Activated T-helper 2 cell treated with anti-CD3 and anti-CD28 coated beads, Interferon-gamma antibody, Interleukin-2, Interleukin-4, amounts not matched to agents 10 μg/mL and 5 μg/mL and 100 μg/mL, durations not matched to agents 14 hours and 24 hours and 36 hours (primary cell): ENCODE measurements around the gene RAB13. TPM values are rescaled to one million over a fixed set of nuclear protein-coding genes. Genes with fewer than 3 reads are reported as not detected.

Experiments used
- DNase-seq: peaks from one replicate; pipeline ENCODE4 v3.0.0; 2021; ENCODE audit warnings: low spot score
- H3K27ac Mint-ChIP-seq: one replicate; pipeline ENCODE4 v1.8.0; 2021; ENCODE audit warnings: mixed read lengths
- H3K27me3 Mint-ChIP-seq: one replicate; pipeline ENCODE4 v1.8.0; 2021; ENCODE audit warnings: low read depth, mixed read lengths
- H3K36me3 Mint-ChIP-seq: one replicate; pipeline ENCODE4 v1.8.0; 2021; ENCODE audit warnings: low read depth, mixed read lengths
- H3K4me1 Mint-ChIP-seq: one replicate; pipeline ENCODE4 v1.8.0; 2021; ENCODE audit warnings: low read depth, mixed read lengths
- H3K4me3 Mint-ChIP-seq: one replicate; pipeline ENCODE4 v1.8.0; 2021; ENCODE audit warnings: low read depth, mild to moderate bottlenecking, moderate library complexity, mixed read lengths
- H3K9me3 Mint-ChIP-seq: one replicate; pipeline ENCODE4 v1.8.0; 2021; ENCODE audit warnings: mixed read lengths
- intact Hi-C: fragments of 100-400 bp; cut with micrococcal nuclease; formaldehyde crosslinking; loops from one replicate; pipeline ENCODE4 v1.15.1; 2023
- total RNA-seq: library from RNA; stranded (reverse); gene quantifications from 2 replicates; pipeline ENCODE4 v1.2.3, GENCODE V29; 2022

Gene RAB13
- total RNA-seq, 1 donor from 2014 or later = 7.6 TPM

DNA sequence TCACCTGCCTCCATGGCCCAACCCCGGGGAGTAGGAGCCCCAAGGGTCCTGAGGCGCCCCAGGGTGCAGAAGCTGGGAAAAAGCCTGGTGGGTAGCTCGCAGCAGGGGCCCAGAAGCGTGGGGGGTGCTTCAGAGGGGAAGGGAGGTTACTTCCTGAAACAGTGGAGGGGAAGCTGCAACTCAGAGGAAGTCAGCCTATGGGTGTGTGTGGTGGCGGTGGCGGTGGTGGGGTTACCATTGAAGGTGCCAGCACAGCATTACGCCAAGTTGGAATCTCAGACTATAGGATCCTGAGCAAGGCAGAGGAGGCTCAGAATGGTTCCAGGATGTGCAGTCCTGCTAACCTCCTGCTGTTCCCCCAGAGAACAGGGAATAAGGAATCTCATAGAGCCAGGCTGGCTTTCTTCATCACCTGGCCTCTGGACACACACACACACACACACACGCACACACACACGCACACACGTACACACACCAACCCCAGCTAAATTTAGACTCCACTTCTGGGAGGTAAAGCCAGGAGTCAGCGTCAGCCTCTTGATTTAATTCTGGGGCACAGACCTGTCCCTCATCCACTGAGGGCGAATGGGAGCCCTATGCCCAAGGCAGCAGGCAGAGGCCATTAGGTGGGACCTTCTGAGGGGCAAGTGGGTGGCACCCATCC, 40.9 kb downstream of the RAB13 start:
- DNase-seq = peak; percentile 74
- peaks cover 20% of the 10 kb centered on the region for H3K4me1 Mint-ChIP-seq
- H3K27me3 Mint-ChIP-seq = no peaks in the 10 kb centered on the region
- peak overlapping the region; percentile 95 for H3K27ac Mint-ChIP-seq
- no peaks in the 10 kb centered on the region for H3K9me3 Mint-ChIP-seq
- intact Hi-C loops = loop anchor here (1.0 kb wide), 2 partner anchors 45 to 124 kb away; partner anchors contain the start of gene RPS27
- H3K4me3 Mint-ChIP-seq = peak overlapping the region; percentile 96
- peaks cover 69% of the 10 kb centered on the region for H3K36me3 Mint-ChIP-seq

- Mint-ChIP-seq H3K27me3 (no peaks in the 10 kb centered on the region), H3K36me3 (peaks cover 69% of the 10 kb centered on the region), H3K4me3 (peak overlapping the region; percentile 96), H3K27ac (peak overlapping the region; percentile 95), H3K9me3 (no peaks in the 10 kb centered on the region), H3K4me1 (peaks cover 20% of the 10 kb centered on the region)
- no peak for DNase-seq
- intact Hi-C loops = loop anchor here (1.0 kb wide), 2 partner anchors 46 to 123 kb away; partner anchors contain the start of gene RPS27
These were observed 41.4 kb downstream of the RAB13 start for GRCh38 chr1:153944827-153945117.

DNA sequence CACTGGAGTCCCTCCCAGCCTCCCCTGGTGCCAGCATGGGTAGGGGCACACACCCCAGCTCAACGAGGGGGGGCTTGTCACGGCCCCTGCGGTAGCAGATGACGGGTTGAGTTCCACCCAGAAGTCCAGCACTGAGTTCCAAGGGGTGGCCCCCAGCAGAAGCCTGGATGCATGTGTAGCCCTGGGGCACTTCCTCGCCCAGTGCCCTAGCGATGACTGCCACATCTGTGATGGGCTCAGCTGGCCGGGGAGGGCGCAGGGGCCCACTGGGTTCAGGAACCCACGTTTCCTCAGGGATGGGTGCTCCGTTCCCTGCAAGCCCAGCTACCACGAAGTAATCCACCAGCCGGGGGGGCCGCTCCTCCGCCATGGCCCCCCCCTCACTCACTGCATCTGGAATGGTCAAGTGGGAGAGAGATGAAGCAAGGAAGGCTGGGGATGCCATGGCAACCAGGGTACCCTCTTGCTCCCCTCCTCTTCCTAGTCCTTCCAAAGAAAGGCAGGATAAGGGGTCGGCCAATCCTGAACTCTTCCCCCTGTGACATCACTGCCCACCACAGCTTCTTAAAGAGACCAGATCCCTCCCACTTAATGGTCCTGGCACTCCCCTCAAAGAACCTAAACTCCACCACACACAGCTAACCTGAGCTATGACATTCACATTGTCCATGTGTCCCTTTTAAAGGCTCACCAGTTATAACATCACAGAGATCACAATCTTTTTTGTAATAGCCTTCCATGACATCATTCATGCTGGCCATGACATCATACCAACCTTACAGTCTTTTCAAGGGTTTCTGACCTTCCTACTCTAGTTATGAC, 41.9 kb downstream of the RAB13 start:
- Mint-ChIP-seq H3K4me1 (peaks cover 20% of the 10 kb centered on the region), H3K36me3 (peaks cover 74% of the 10 kb centered on the region), H3K27me3 (no peaks in the 10 kb centered on the region), H3K27ac (peak overlapping the region; percentile 95), H3K9me3 (no peaks in the 10 kb centered on the region), H3K4me3 (peak overlapping the region; percentile 96)
- intact Hi-C loops = no loop called here
- no peak for DNase-seq

DNA sequence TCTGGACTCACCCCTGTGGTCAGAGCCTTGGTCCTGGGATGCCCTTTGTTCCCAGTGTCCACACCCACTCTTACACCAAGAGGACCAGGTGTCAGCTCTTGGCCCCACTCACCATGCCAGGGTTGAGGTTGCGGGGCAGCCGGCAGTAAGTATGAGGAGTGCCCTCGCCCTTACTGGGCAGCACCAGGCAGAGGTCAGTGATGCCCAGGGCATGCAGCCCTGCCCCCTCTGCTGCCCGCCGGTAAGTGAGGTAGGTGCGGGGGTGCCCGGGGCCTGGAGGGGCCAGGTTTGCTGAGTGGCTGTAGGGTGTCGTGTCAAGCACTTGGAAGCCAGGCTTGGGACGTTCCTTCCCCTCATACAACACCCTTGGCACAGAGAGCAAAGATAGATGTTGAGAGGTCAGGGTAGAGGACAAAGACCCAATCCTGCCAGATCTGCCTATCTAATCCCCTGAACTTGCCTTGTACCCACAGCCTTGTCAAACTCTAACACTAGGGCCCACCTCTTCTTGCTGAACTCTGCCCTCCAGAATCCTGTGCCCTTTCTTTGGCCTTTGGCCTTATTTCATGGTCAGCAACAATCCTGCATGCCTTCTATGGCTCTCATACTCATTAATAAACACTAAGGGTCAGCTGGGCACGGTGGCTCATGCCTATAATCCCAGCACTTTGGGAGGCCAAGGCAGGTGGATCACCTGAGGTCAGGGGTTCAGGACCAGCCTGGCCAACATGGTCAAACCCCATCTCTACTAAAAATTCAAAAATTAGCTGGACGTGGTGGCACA, 43.2 kb downstream of the RAB13 start:
- Mint-ChIP-seq H3K4me1 (peaks cover 20% of the 10 kb centered on the region), H3K27me3 (no peaks in the 10 kb centered on the region), H3K4me3 (no peak overlapping the region), H3K36me3 (peaks cover 67% of the 10 kb centered on the region), H3K27ac (no peak overlapping the region), H3K9me3 (no peaks in the 10 kb centered on the region)
- intact Hi-C loops = no loop called here
- no peak for DNase-seq

GRCh38 chr1:153941826-153942725, 44.1 kb downstream of the RAB13 start:
- peaks cover 19% of the 10 kb centered on the region for H3K4me1 Mint-ChIP-seq
- peaks cover 68% of the 10 kb centered on the region for H3K36me3 Mint-ChIP-seq
- no peaks in the 10 kb centered on the region for H3K9me3 Mint-ChIP-seq
- H3K27ac Mint-ChIP-seq = no peak overlapping the region
- intact Hi-C loops = no loop called here
- H3K27me3 Mint-ChIP-seq = no peaks in the 10 kb centered on the region
- no peak overlapping the region for H3K4me3 Mint-ChIP-seq
- DNase-seq = no peak

DNA sequence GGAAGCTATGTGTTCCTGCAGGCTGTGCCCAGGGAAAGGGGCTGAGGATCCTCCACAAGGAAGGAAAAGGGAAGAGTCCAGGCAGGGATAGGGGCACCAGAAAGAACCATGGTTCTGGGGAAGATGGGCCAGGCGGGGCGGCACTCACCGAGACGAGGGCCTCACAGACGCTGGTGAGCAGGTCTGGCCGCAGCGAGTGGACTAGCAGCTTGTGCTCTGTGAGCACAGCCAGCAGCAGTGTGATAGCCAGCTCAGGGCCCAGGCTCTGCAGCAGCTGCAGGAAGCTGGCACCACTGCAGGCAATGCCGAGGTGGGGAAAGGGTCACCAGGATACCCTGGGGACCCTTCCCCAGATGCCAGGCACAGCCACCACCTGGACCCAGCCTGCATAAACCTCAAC, 45.4 kb downstream of the RAB13 start:
- H3K27ac Mint-ChIP-seq = no peak overlapping the region
- intact Hi-C loops = no loop called here
- no peaks in the 10 kb centered on the region for H3K27me3 Mint-ChIP-seq
- H3K36me3 Mint-ChIP-seq = peaks cover 76% of the 10 kb centered on the region
- no peaks in the 10 kb centered on the region for H3K9me3 Mint-ChIP-seq
- H3K4me3 Mint-ChIP-seq = no peak overlapping the region
- DNase-seq = no peak
- peaks cover 15% of the 10 kb centered on the region for H3K4me1 Mint-ChIP-seq

DNA sequence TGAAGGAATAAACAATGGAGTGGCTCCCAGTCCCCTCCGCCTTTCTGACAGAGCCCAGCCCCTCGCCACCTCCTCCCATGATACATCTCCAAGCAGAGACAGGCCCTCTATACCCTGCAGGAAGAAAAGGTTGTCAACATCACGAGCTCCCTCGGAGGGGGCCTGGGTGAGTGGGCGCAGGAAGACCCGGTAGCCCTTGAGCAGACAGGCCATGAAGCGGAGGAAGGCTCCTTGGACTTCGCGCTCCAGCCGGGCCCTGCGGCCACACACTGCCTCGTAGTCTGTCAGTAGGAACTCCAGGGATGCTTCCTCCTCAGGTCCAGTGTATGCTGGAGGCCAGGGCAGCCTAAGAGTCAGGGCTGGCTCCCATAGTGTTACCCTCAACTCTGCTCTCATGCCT, 46.7 kb downstream of the RAB13 start:
- Mint-ChIP-seq H3K9me3 (no peaks in the 10 kb centered on the region), H3K4me1 (peaks cover 10% of the 10 kb centered on the region), H3K4me3 (no peak overlapping the region), H3K27ac (no peak overlapping the region), H3K36me3 (peaks cover 85% of the 10 kb centered on the region), H3K27me3 (no peaks in the 10 kb centered on the region)
- no peak for DNase-seq
- intact Hi-C loops = no loop called here

DNA sequence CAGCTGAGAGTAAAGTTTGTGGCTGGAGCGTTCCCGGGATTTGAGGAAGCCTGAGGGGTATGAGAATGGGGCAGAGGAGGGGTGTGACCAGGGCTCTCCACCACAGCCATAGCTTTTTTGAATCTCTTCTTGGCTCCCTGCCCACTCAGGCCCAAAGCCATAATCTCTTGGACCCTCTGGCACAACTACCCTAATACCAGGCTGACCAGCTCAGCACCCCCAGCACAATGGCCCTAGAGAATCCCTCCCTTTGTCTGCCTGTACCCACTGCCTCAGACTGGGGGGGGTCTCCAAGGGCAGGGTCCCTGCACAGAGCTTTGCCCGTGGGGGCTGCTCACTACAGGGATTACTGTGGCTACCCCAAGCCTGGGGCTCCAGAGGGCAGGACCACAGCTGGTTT, 47.1 kb downstream of the RAB13 start:
- Mint-ChIP-seq H3K9me3 (no peaks in the 10 kb centered on the region), H3K27me3 (no peaks in the 10 kb centered on the region), H3K4me3 (no peak overlapping the region), H3K36me3 (peaks cover 85% of the 10 kb centered on the region), H3K4me1 (peaks cover 7% of the 10 kb centered on the region), H3K27ac (no peak overlapping the region)
- intact Hi-C loops = no loop called here
- no peak for DNase-seq

DNA sequence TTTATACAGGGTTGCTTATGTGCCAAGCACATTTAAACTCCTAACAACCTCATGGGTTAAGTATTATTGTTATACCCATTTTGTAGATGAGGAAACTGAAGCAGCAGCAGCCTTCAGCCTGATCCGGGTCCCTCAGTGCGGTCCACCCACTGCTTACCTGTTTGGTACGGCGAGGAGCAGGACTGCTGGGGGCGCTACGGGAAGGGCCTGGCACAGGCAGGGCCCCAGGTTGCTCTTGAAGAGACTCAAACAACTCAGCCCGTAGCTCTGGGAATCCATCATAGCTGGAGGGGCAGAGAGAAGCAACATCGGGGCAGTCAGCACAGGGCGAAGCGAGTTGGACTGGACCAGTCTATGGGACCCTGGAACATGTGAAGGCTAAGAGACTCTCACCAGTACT, 48.8 kb downstream of the RAB13 start:
- Mint-ChIP-seq H3K9me3 (no peaks in the 10 kb centered on the region), H3K27me3 (no peaks in the 10 kb centered on the region), H3K4me1 (no peaks in the 10 kb centered on the region), H3K4me3 (no peak overlapping the region), H3K27ac (no peak overlapping the region), H3K36me3 (peaks cover 81% of the 10 kb centered on the region)
- no peak for DNase-seq
- intact Hi-C loops = no loop called here

- H3K4me1 Mint-ChIP-seq = no peaks in the 10 kb centered on the region
- H3K36me3 Mint-ChIP-seq = peaks cover 78% of the 10 kb centered on the region
- H3K4me3 Mint-ChIP-seq = no peak overlapping the region
- H3K27me3 Mint-ChIP-seq = no peaks in the 10 kb centered on the region
- H3K9me3 Mint-ChIP-seq = no peaks in the 10 kb centered on the region
- no peak overlapping the region for H3K27ac Mint-ChIP-seq
- intact Hi-C loops = no loop called here
- DNase-seq = no peak
These were observed 49.9 kb downstream of the RAB13 start for GRCh38 chr1:153936011-153936802.

- Mint-ChIP-seq H3K9me3 (no peaks in the 10 kb centered on the region), H3K4me1 (no peaks in the 10 kb centered on the region), H3K4me3 (no peak overlapping the region), H3K27ac (no peak overlapping the region), H3K27me3 (no peaks in the 10 kb centered on the region), H3K36me3 (peaks cover 76% of the 10 kb centered on the region)
- intact Hi-C loops = no loop called here
- DNase-seq = no peak
These were observed 51.4 kb downstream of the RAB13 start for GRCh38 chr1:153934746-153935145.

GRCh38 chr1:153933955-153934354, 52.2 kb downstream of the RAB13 start:
- no peak for DNase-seq
- H3K4me3 Mint-ChIP-seq = no peak overlapping the region
- H3K27me3 Mint-ChIP-seq = no peaks in the 10 kb centered on the region
- H3K36me3 Mint-ChIP-seq = peaks cover 74% of the 10 kb centered on the region
- no peak overlapping the region for H3K27ac Mint-ChIP-seq
- no peaks in the 10 kb centered on the region for H3K4me1 Mint-ChIP-seq
- intact Hi-C loops = no loop called here
- H3K9me3 Mint-ChIP-seq = no peaks in the 10 kb centered on the region
